Left colon (tissue), 2 donors: ENCODE measurements around the gene GLCCI1. TPM values are rescaled to one million over a fixed set of nuclear protein-coding genes. Genes with fewer than 3 reads are reported as not detected.

ENCODE experiments used
- ATAC-seq: fragments of 200-7000 bp; cut with Tn5 transposase; one replicate; pipeline ENCODE4 v1.9.1; 2020; ENCODE audit warnings: mild to moderate bottlenecking, moderate library complexity
- DNase-seq, 2 donors: peaks; one replicate each; pipeline ENCODE4 v3.0.0-alpha.2; 2020
- intact Hi-C, 2 donors: fragments of 100-400 bp; cut with DNase I in 1 of 2; cut with micrococcal nuclease in 1 of 2; formaldehyde crosslinking; loops; one replicate each; pipeline versions ENCODE4 v1.11.2 to v1.14.0; 2022; cut with DNase I, micrococcal nuclease
- long read RNA-seq: library from polyadenylated mRNA; unstranded; transcript quantifications from one replicate; pipeline ENCODE4 v2.0.0, GENCODE V29; 2021
- total RNA-seq, 2 donors: library from RNA; stranded (reverse); fragmentation: NEBNext Ultra II Directional; extraction: Animal tissue kit (Norgen Biotek cat#: 25700); gene quantifications; one replicate each; pipeline ENCODE4 v1.2.1, GENCODE V29; 2021
- donor health status: DM: no; HTN: no; CAD: no.
- donor health status: DM: yes; HTN: yes; CAD: no.

Gene GLCCI1
- total RNA-seq = 10 to 100 TPM; 10.5 to 12.3 TPM
- long read RNA-seq, full-length matches to known transcripts = 2 of 11 reads
- long read RNA-seq, partial matches to known transcripts = 1 of 11 reads
- long read RNA-seq, other reads (novel, unspliced or antisense) = 8 of 11 reads

DNA sequence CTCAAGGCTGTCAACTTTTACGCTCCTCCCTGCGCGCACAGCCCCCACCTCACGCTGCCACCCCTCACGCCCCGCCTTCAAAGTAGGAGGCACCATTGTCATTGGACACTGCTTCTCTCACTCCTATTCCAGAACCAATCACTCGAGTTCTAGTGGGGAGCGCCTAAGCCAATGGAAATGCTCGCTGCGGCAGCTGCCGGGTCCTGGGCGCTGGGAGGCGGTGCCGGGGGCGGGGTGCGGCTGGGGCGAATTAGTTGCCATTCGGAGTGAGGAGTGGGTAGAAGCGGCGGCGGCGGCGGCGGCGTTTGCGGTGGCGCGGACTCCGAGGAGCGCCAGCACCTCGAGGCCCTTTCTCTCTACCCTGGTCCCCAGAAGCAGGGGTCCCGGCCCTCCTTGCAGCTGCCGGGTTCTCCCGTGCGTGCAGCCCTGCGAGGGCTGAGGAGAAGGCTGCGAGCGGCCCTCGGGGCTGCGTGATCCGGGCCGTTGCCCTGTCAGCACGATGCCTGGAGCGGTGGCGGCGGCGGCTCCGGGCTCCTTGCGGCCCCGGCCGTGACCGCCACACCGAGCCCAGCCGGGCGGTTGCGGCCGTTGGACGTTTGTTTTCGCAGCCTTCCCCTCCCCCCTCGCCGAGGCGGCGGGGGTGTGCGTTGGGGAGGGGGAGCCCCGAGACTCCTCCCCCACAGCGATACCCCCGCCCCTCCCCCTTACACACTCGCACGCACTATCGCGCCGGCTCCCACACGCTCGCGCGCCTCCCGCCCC, at the start of gene GLCCI1:
Gene GLCCI1, plus strand, starts transcription at position 253 of the 762 bp plus-strand sequence. CDS start 555 bp downstream, outside the sequence.
- peak; percentile 97 for DNase-seq
- intact Hi-C loops = no loop called here
- peak; percentile 95 for ATAC-seq

DNA sequence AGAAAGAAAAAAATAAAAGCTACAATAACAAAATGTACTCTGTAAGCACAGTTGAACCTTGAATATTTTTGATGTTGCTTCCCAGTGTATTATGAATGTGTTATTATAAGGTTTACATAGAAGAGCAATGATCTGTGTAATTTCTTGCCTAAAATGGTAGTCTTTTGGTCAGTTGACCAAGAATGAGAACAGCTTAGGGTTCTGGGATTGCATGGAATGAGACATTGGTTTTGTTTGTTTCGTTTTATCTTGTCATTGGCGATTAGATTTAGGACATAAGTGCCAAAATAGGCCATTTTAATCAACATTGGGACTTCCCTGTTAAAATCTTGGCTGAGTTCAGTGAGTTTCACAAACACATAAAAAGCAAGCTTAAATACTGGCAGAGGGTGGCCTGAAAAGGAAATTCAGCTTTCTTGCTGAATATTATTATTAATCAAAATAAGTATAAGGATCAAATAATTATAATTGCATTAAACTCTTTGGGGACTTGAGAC, 49.1 kb upstream of the GLCCI1 start:
- intact Hi-C loops = no loop called here
- ATAC-seq (no peak), DNase-seq (no peak)

DNA sequence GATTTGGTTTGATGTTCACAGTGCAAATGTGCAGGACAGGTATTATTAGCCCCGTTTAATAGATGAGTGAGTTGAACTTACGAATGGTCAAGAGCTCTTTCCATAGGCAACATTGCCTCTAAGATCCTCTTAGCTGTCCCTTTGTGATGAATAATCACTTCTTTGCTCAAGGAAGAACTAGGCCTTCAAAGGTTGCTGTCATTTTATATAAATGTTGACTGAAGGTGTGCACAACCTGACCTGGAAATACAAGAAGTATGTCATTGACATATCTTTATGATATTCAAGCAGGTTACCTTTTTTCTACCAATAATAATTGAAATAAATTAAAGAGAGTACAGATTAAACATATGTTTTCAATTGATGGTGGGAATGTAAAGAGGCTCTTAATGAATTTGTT, 48.5 kb upstream of the GLCCI1 start:
- intact Hi-C loops = no loop called here
- ATAC-seq (peak; percentile 86), DNase-seq (no peak)

DNA sequence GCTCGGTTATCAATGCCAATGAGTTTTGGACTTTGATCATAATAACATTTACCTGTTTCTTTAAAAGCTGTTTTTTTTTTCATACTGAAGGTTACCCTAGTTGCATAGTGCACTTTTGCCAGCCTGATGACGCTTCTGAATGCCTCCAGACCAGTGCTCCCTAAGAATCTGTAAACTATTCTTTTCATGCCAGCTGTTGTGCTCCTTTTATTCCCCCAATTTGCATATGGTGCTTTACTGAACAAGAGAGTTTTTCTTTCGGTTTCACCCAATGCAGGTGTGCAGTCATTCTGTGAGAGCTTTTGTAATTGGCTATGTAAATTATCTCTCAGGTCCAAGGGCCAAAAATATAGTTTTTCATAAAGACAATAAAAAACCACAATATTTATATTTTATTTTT, 48.1 kb upstream of the GLCCI1 start:
- intact Hi-C loops = no loop called here
- DNase-seq = peak; percentile 20 to 42

DNA sequence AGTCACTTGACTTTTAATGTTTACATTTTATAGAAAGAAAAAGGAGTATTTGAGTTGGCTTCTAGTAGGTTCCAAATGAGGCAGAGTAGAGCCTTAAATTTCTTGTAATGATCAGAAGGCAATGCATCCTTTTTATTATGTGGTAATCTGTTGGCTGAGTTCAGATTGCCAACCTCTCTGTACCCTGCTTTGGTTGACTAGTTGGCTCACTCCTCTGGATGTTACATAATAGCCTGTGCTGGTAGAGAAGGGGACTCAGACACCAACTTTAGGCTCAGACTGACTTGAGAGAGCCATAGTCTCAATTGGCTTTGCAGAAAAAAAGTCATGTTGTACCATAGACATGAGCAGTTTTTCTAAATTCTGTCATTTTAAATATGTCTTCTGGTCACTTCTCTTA, 46.8 kb upstream of the GLCCI1 start:
- intact Hi-C loops = no loop called here
- no peak for ATAC-seq
- DNase-seq = no peak

More for the DNA sequence above, 48.1 kb upstream of the GLCCI1 start:
- ATAC-seq = peak; percentile 88

DNA sequence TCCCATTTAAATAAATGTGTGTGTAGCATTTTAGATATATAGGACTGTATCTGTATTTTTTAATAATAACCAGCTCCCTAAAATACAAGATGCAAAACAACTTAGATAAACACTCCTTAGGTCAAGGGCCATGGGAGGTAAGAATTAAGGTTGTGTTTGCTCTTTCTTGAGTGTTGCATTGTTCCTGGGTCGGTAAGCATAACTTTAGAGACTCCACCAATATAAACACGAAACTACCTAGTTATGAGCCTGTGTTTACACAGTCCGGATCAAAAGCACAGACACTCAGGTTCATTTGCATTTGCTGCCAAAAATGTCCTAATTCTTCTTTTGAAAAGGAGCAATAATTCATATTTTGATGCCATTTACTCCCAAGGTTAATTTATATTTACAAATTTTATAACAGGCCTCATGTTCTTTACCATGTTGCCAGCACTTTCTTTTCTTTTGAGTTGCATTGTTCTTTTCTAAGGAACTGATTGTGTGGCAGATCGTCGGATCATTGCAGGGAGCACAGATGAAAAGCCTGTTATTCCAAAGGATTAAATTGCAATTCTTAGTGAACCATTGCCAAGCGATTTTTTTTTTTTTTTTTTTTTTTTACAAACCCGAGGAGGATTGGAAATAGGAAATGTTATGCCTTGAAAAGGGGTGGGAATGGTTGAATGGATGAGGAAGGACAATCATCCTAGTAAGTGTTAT, 45.8 kb upstream of the GLCCI1 start:
- intact Hi-C loops = no loop called here
- ATAC-seq (peak; percentile 68), DNase-seq (no peak)

DNA sequence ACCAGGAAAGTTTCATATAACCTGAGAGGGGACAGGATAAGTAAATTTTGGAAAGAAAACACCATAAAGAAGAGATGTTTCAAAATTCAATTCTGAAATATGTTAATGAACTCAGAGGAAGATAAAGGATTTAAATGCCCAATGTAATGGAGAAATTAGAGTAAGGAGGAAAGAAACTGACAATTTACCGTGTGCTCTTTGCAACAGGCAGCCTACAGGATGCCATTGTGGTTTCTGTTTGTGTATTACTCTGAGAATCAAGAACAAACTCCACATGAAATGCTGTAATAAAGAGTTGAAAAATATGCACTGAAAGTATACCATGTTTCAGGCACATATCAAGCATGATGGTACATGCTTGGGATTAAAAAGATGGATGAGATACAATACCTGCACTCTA, 44.8 kb upstream of the GLCCI1 start:
- no peak for ATAC-seq
- intact Hi-C loops = no loop called here
- DNase-seq = no peak

DNA sequence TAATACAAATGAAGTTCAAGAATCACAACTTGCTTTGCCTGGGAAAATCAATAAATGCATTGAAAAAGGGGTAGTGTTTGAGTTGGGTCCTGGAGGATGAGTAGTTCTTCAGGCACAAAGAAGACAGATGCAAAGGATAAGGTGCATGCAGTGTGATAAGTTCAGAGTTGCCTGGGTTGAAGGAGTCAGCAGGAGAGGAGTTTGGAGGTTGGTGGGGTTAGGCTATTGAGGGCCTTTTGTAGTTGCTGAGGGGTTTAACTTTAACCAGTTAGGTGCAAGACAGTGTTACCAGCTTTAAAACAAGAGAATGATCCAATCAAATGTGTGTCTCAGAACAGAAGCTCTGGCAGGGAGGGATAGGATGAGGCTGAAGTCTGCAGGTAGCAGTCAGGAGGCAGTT, 44.3 kb upstream of the GLCCI1 start:
- ATAC-seq (no peak), DNase-seq (no peak)
- intact Hi-C loops = no loop called here

DNA sequence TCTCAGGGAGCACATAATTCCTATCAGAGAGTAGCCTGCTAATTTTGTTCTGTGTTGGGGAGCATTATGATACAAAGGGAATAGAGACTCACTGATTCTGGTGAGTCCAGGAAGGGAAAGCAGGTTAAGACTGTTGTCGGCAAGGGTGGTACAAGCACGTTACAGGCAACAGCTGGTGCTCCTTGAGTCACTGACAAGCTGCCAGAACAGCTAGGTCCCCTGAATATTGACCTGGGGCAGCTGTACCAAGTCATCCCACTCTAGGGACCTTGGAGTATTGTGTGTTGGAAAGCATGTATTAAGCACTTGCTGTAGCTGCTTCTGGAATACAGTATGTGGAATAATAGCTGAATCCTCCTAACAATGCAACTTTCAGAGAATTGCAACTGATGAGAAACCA, 37.0 kb upstream of the GLCCI1 start:
- intact Hi-C loops = no loop called here
- DNase-seq (no peak), ATAC-seq (no peak)

DNA sequence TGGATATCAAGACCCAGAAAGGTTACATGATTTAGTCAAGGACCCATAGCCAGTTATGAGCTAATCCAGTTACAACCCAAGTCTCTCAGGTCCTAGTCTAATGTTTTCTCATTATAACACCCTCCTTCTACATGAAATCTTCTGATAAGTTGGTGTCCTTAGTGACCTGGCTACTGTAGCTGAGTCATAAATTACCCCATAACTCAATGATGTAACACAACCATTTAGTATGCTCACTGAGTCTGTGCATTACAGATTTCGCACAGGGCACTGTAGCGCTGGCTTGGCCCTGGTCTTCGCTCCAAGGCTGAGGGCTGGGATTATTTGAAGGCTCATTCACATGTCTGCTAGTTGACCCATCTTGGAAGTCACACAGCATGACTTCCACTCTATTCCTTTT, 36.0 kb upstream of the GLCCI1 start:
- ATAC-seq = no peak
- intact Hi-C loops = no loop called here
- DNase-seq = no peak

DNA sequence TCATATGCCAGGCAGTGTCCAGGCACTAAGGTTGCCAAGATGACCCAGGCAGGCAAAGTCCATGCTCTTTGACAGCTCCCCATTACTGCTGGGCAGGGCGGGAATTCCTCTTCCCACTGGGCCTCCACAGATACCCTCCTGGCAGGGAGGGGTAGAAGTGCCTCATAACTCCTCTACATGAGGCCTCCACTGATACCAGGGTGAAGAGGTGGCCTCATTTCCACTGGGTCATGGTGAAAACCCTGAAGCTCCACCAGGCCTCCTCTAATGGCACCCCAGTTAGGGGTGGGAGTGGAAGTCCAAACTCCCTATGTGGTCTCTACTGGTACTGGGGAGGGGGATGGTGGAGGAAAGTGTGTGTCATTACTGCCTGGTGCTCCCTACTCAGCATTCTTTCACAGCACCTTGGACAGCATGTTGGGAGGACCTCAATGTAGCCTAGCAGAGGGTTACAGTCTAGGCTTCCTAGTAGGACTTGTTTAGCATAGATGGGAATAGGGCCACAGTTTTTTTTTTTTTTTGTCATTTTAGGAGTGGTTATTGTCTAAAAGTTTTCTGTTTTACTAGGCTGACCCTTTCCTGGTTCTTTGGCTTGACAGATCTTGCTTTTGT, 34.6 kb upstream of the GLCCI1 start:
- ATAC-seq = no peak
- DNase-seq = no peak
- intact Hi-C loops = no loop called here

DNA sequence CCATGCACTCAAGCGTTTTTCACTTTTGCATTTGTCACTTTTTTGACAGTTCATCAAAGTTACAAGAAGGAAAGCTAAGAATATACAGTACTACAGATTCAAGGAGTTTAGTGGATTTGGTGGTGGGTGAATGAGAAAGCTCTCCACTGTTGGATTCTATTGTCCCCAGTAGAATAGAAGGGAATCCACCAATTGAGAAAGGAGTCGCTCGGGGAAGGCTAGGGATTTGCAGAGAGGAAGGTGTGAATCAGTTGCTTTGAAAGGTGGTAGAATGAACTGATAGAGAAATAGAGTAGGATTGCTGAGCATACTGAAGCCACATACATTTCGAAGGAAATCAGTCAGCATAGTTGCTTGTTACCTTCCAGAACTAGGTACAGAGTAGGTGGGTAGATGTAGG, 33.7 kb upstream of the GLCCI1 start:
- ATAC-seq (no peak), DNase-seq (no peak)
- intact Hi-C loops = no loop called here

DNA sequence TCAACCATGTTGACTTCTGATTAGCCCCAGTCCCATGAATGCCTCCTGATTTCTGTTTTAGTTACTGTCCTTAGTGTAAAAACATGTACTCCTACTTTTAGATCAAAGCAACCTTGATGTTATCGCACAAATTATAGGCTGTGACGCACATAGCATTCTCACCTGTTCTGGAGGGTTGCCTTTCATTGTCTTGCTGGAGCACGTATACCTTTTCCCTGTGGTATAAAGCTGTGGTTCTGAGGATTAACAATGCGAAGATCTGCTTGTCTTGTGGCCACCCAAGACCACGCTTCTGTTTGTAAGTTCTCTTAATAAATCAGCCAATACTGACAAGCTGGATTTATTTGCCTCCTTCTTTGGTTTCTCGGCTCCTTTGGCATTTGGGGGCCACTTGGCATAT, 30.1 kb upstream of the GLCCI1 start:
- DNase-seq (no peak), ATAC-seq (no peak)
- intact Hi-C loops = no loop called here

DNA sequence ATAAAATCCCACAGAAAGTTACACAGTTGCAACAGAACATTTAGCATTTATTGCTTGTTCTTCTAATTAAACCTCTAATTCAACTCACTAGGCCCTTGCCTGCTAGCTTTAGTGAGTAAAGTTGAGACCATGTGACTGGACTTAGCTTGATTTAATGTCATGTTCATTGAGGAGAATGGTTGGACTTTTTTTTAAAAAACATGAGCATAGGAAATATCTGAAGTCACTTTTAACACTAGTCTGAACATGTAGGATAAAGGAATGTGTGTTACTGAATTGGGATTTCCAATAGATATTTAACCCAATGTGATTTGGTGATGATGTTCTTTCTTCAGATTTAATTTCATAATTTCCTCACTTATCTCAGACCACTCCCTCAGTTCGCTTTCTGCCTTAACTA, 24.6 kb upstream of the GLCCI1 start:
- no peak for DNase-seq
- no peak for ATAC-seq
- intact Hi-C loops = no loop called here

DNA sequence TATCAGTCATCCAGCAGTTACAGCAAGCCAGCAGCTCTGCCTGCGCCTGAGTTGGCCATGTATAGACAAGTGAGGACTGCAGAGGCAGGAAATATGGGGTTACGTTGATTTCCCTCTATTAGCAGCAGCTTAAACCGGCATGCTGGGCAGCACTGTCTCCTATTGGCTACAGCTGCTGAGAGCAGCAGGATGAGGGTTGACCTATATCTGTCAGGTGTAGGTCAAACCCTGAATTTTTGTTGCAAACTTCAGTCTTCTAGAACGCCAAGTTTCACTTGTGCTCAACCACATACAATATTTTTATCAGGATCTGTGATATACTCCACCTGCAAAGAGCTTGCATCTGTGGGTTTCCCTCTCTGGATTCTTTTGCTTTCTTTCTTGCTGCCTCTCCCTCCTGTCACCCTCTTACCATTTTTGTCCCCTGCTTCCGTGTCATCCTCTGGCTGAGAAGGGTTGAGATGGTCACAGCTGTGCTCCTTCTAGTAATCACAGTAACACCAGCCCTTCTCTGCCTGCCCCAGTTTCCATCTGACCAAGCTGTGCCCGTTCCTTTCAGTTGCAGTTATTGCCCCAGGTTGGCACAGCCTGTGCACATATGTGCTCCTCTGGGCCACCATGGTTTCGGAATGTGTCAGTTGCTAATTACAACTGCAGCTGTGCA, 23.8 kb upstream of the GLCCI1 start:
- ATAC-seq (peak; percentile 54), DNase-seq (peak; percentile 25 to 49)
- intact Hi-C loops = no loop called here

DNA sequence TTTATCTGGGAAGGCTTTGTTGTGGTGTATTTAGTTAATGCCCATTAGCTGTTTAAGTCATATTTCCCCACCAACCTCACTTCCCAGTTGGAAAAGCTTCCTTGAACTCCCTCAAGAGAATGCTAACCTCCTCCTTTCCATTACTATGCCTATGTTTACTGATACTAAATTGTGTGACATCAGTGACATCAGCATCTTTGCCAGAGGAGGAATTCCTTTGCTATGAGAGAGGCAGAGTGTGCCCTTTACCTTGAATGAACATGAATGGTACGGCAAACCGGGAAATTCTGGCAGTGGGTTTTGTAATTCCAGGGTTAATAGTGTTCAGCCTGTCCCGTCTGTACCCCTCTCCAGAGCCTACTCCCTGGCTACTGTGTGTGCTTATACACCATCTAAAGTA, 22.1 kb upstream of the GLCCI1 start:
- ATAC-seq (no peak), DNase-seq (no peak)
- intact Hi-C loops = no loop called here

DNA sequence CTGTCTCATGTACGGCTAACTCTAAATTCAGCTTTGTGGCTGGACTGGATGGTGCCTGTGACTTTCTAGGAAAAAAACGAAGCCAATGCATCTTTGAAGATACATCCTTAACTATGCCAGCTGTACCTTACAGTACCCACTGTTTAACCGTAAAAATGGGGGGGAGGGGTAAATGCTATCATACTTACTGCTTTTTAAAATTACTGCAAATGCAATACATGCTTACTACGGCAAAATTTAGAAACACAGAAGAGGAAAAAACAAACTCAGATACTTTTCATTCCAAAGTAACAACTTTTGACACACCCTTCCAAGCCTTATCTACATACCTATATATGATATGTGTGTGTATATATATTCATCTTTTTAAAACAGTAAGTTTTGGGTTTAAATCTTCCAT, 20.4 kb upstream of the GLCCI1 start:
- ATAC-seq (no peak), DNase-seq (no peak)
- intact Hi-C loops = no loop called here

DNA sequence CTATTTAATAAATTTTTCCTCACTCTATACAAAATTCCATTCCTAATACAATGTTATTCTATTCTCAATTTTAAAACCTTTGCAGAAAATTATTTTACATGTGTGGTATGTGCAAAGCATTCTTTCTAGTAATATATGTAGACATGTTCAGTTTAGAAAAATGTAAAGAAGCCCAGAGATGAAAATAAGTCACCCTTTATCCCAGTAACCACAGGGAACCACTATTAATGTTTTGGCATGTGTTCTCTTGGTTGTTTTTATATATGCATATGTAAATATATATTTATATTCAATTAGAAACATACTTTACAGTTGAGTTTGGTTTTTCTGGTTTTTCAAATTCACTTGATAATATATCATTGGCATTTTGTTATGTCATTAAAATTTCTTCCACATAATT, 14.8 kb upstream of the GLCCI1 start:
- intact Hi-C loops = no loop called here
- DNase-seq (no peak), ATAC-seq (no peak)

DNA sequence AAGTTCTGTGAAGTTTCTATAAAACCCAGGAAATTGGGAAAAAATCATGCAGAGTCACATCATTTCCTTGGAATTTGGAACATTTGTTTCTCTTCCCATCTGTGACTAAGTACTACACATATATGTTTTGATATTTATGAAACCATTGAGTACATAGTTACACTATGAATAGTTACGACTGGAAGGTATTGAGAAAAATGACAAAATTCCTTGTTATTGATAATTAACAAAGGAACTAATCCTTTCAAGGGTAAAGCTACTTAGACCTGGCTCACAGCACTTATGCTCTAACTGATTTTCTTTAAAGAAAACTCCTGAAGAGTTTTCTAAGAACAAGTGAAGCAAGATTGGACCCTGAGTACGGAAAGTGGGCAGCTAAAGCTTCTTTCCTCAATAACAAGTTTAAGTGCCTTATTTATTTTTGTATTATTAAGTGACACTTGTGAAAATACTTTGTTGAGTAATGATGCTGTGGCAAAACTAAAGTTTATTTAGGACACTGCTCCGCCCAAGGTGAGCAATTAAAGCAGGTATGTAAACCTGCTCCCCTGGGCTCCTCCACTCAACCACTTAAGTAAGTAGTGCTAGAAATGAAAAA, 12.0 kb upstream of the GLCCI1 start:
- ATAC-seq = no peak
- no peak for DNase-seq
- intact Hi-C loops = no loop called here
